HEK293 (cell line): ENCODE results near the gene EIF4E3.

Experiments
- CTCF ChIA-PET: fragments of 350-600 bp; formaldehyde crosslinking; extraction: SDS; loops from one replicate; lab custom pipeline; 2021; ENCODE audit warnings: antibody characterized with exemption; lab: Yijun Ruan, JAX
- POLR2A ChIA-PET: fragments of 300-600 bp; formaldehyde crosslinking; extraction: SDS; loops from one replicate; lab custom pipeline; 2020; ENCODE audit warnings: antibody characterized with exemption, inconsistent platforms; lab: Yijun Ruan, JAX
- H3K27ac ChIP-seq: fragments of 200-500 bp; sonication (Bioruptor generic); 2 replicates; pipeline ENCODE4 v1.5.1; 2014; ENCODE audit warnings: low read depth, low read length, control low read depth, inconsistent platforms; ENCODE audit errors: extremely low read depth
- H3K36me3 ChIP-seq, 2 experiments: fragments of 200-500 bp in 1 of 2; sonication (Bioruptor generic) in 1 of 2; 1 replicate in 1 of 2; 2 replicates in 1 of 2; pipeline ENCODE4 v1.5.1; 2014 to 2017; ENCODE audit warnings: inconsistent platforms in 2 of 2, low read length in 2 of 2; ENCODE audit not compliant: control insufficient read depth in 2 of 2, insufficient read depth in 1 of 2
- H3K4me1 ChIP-seq: fragments of 200-500 bp; sonication (Bioruptor generic); 2 replicates; pipeline ENCODE4 v1.5.1; 2014; ENCODE audit warnings: mild to moderate bottlenecking, low read length, inconsistent platforms; ENCODE audit not compliant: control insufficient read depth, insufficient read depth
- H3K4me3 ChIP-seq: 2 replicates; pipeline ENCODE4 v1.5.1; 2011; ENCODE audit warnings: low read depth, mild to moderate bottlenecking, control low read depth, low read length, moderate library complexity
- H3K9me3 ChIP-seq: fragments of 200-500 bp; sonication (Bioruptor generic); 2 replicates; pipeline ENCODE4 v1.5.1; 2014; ENCODE audit warnings: low read depth, low read length, inconsistent platforms; ENCODE audit not compliant: control insufficient read depth, insufficient read depth
- BCL11A ChIP-seq: fragments of 450-650 bp; formaldehyde crosslinking; IDR thresholded peaks from 2 replicates; pipeline ENCODE4 v1.5.1; 2016; ENCODE audit warnings: low read depth, missing biosample characterization, missing genetic modification characterization
- ELK4 ChIP-seq: IDR thresholded peaks from 2 replicates; pipeline ENCODE4 v1.6.1; 2011; ENCODE audit warnings: mild to moderate bottlenecking, low read depth, low read length, borderline replicate concordance
- GLI2 ChIP-seq: fragments of 450-650 bp; formaldehyde crosslinking; IDR thresholded peaks from 2 replicates; pipeline ENCODE4; 2017; ENCODE audit warnings: missing biosample characterization, missing genetic modification characterization, low read depth, borderline replicate concordance
- HOXA7 ChIP-seq: sonication (generic); formaldehyde crosslinking; IDR thresholded peaks from 2 replicates; pipeline ENCODE4 v1.8.1; 2022; ENCODE audit warnings: missing genetic modification reagents, borderline replicate concordance
- MEIS1 ChIP-seq: sonication (generic); formaldehyde crosslinking; IDR thresholded peaks from 2 replicates; pipeline ENCODE4 v1.8.1; 2022; ENCODE audit warnings: missing genetic modification reagents, mild to moderate bottlenecking, borderline replicate concordance
- ZBTB21 ChIP-seq: fragments of 450-650 bp; formaldehyde crosslinking; IDR thresholded peaks from 2 replicates; pipeline ENCODE4 v1.5.1; 2017; ENCODE audit warnings: missing biosample characterization, missing genetic modification characterization
- ZBTB44 ChIP-seq: fragments of 450-650 bp; IDR thresholded peaks from 2 replicates; pipeline ENCODE4 v1.5.1; 2018; ENCODE audit warnings: missing biosample characterization, mild to moderate bottlenecking, missing genetic modification characterization
- ZBTB8A ChIP-seq: fragments of 450-650 bp; formaldehyde crosslinking; IDR thresholded peaks from 2 replicates; pipeline ENCODE4 v1.5.1; 2016; ENCODE audit warnings: missing biosample characterization, missing genetic modification characterization
- ZNF16 ChIP-seq: fragments of 450-650 bp; formaldehyde crosslinking; IDR thresholded peaks from 2 replicates; pipeline ENCODE4 v1.5.1; 2016; ENCODE audit warnings: low read depth, missing biosample characterization, missing genetic modification characterization
- ZNF169 ChIP-seq: fragments of 450-650 bp; formaldehyde crosslinking; IDR thresholded peaks from 2 replicates; pipeline ENCODE4 v1.5.1; 2016; ENCODE audit warnings: missing biosample characterization, missing genetic modification characterization
- ZNF2 ChIP-seq: fragments of 450-650 bp; formaldehyde crosslinking; IDR thresholded peaks from 2 replicates; pipeline ENCODE4 v1.5.1; 2016; ENCODE audit warnings: missing biosample characterization, missing genetic modification characterization
- ZNF391 ChIP-seq: fragments of 450-650 bp; formaldehyde crosslinking; IDR thresholded peaks from 2 replicates; pipeline ENCODE4 v1.5.1; 2016; ENCODE audit warnings: low read depth, missing biosample characterization, missing genetic modification characterization, borderline replicate concordance
- ZNF423 ChIP-seq: fragments of 450-650 bp; formaldehyde crosslinking; IDR thresholded peaks from 2 replicates; pipeline ENCODE4 v1.5.1; 2016; ENCODE audit warnings: missing biosample characterization, missing genetic modification characterization
- ZNF433 ChIP-seq: fragments of 450-650 bp; formaldehyde crosslinking; IDR thresholded peaks from 2 replicates; pipeline ENCODE4 v1.5.1; 2016; ENCODE audit warnings: missing biosample characterization, missing genetic modification characterization, low read depth
- ZNF449 ChIP-seq: fragments of 450-650 bp; formaldehyde crosslinking; IDR thresholded peaks from 2 replicates; pipeline ENCODE4 v1.5.1; 2017; ENCODE audit warnings: missing biosample characterization, mild to moderate bottlenecking, missing genetic modification characterization, moderate library complexity
- ZNF513 ChIP-seq: fragments of 450-650 bp; IDR thresholded peaks from 2 replicates; pipeline ENCODE4 v1.5.1; 2018; ENCODE audit warnings: missing biosample characterization, missing genetic modification characterization
- ZNF544 ChIP-seq: fragments of 450-650 bp; formaldehyde crosslinking; IDR thresholded peaks from 2 replicates; pipeline ENCODE4 v1.5.0; 2017; ENCODE audit warnings: missing biosample characterization, missing genetic modification characterization
- ZNF571 ChIP-seq: fragments of 450-650 bp; formaldehyde crosslinking; IDR thresholded peaks from 2 replicates; pipeline ENCODE4 v1.5.0; 2017; ENCODE audit warnings: missing biosample characterization, missing genetic modification characterization
- ZNF600 ChIP-seq: fragments of 450-650 bp; formaldehyde crosslinking; IDR thresholded peaks from 2 replicates; pipeline ENCODE4 v1.5.1; 2016; ENCODE audit warnings: missing biosample characterization, missing genetic modification characterization
- ZNF629 ChIP-seq: fragments of 450-650 bp; formaldehyde crosslinking; IDR thresholded peaks from 2 replicates; pipeline ENCODE4 v1.5.1; 2017; ENCODE audit warnings: missing biosample characterization, missing genetic modification characterization
- ZNF670 ChIP-seq: fragments of 450-650 bp; formaldehyde crosslinking; IDR thresholded peaks from 2 replicates; pipeline ENCODE4 v1.5.1; 2016; ENCODE audit warnings: missing biosample characterization, missing genetic modification characterization, low read depth
- ZNF768 ChIP-seq: fragments of 450-650 bp; formaldehyde crosslinking; IDR thresholded peaks from 2 replicates; pipeline ENCODE4 v1.5.1; 2018; ENCODE audit warnings: missing biosample characterization, mild to moderate bottlenecking, missing genetic modification characterization
- ZNF785 ChIP-seq: fragments of 450-650 bp; formaldehyde crosslinking; IDR thresholded peaks from 2 replicates; pipeline ENCODE4 v1.5.1; 2016; ENCODE audit warnings: missing biosample characterization, missing genetic modification characterization

The EIF4E3 gene

GRCh38 chr3:71684757-71685386, 40.3 kb downstream of the EIF4E3 start:
- Histone ChIP-seq H3K36me3 (peaks cover 0 to 7% of the 10 kb centered on the region in 2 experiments; a peak in 2 of 3 replicates), H3K4me3 (no peak overlapping the region), H3K4me1 (no peaks in the 10 kb centered on the region; the same call in 1 of the 2 replicates), H3K27ac (no peak overlapping the region), H3K9me3 (no peaks in the 10 kb centered on the region)
- no peak for TF ChIP-seq ZNF513 (tag by site-specific recombination)
- TF ChIP-seq ZNF768 (tag by site-specific recombination), result no peak
- TF ChIP-seq ZNF670, result no peak
- TF ChIP-seq BCL11A (tag by site-specific recombination), result no peak
- TF ChIP-seq ZBTB44 (tag by site-specific recombination), result no peak
- no peak for TF ChIP-seq ZNF16
- no peak for TF ChIP-seq MEIS1 (CRISPR knock-in tag)
- TF ChIP-seq HOXA7 (CRISPR knock-in tag), result no peak
- peak; percentile 81; the same call in 1 of the 2 replicates for TF ChIP-seq ZNF449
- TF ChIP-seq ZNF2, result no peak
- TF ChIP-seq ZNF391 (tag by site-specific recombination), result no peak
- TF ChIP-seq GLI2 (tag by site-specific recombination), result no peak
- no peak for TF ChIP-seq ZBTB21 (tag by site-specific recombination)
- TF ChIP-seq ZNF433 (tag by site-specific recombination), result no peak
- TF ChIP-seq ELK4, result no peak
- no peak for TF ChIP-seq ZNF571 (tag by site-specific recombination)
- TF ChIP-seq ZBTB8A, result 0 out of 2 replicates have a peak, but pooled peaks have one; percentile 18
- no peak for TF ChIP-seq ZNF423 (tag by site-specific recombination)
- TF ChIP-seq ZNF785 (tag by site-specific recombination), result no peak
- no peak for TF ChIP-seq ZNF600
- TF ChIP-seq ZNF169 (tag by site-specific recombination), result no peak
- no peak for TF ChIP-seq ZNF544 (tag by site-specific recombination)
- peak; percentile 26; the same call in 1 of the 2 replicates for TF ChIP-seq ZNF629
- ChIA-PET CTCF (no interaction called here), POLR2A (no interaction called here)
